ENCODE measurements around the gene TAMALIN.

Gene TAMALIN

GRCh38 chr12:52029685-52030084 is 22.9 kb downstream of the TAMALIN start:
- H3K4me3 ChIP-seq (ENCODE audit: low read depth, low read length), result no peak overlapping the region
- TF ChIP-seq CTCF (IDR thresholded peaks at IDR 0.05; ENCODE audit: borderline replicate concordance, insufficient read depth, low read depth, low read length), result no peak

GRCh38 chr12:52032446-52032803 is 25.7 kb downstream of the TAMALIN start:
- no peak for TF ChIP-seq CTCF (IDR thresholded peaks at IDR 0.05; ENCODE audit: borderline replicate concordance, insufficient read depth, low read depth, low read length)
- H3K4me3 ChIP-seq (ENCODE audit: low read depth, low read length), result no peak overlapping the region

- peak overlapping the region; percentile 28 for H3K4me3 ChIP-seq (ENCODE audit: low read depth, low read length)
- TF ChIP-seq CTCF (IDR thresholded peaks at IDR 0.05; ENCODE audit: borderline replicate concordance, insufficient read depth, low read depth, low read length), result no peak
Measured at GRCh38 chr12:52032804-52033445, 26.2 kb downstream of the TAMALIN start.

- TF ChIP-seq CTCF (IDR thresholded peaks at IDR 0.05; ENCODE audit: borderline replicate concordance, insufficient read depth, low read depth, low read length), result no peak
- peak overlapping the region; percentile 28 for H3K4me3 ChIP-seq (ENCODE audit: low read depth, low read length)
Measured at GRCh38 chr12:52033446-52034140, 26.8 kb downstream of the TAMALIN start.

GRCh38 chr12:52035190-52035589 is 28.4 kb downstream of the TAMALIN start:
- no peak for TF ChIP-seq CTCF (IDR thresholded peaks at IDR 0.05; ENCODE audit: borderline replicate concordance, insufficient read depth, low read depth, low read length)
- H3K4me3 ChIP-seq (ENCODE audit: low read depth, low read length), result no peak overlapping the region

- no peak for TF ChIP-seq CTCF (IDR thresholded peaks at IDR 0.05; ENCODE audit: borderline replicate concordance, insufficient read depth, low read depth, low read length)
- no peak overlapping the region for H3K4me3 ChIP-seq (ENCODE audit: low read depth, low read length)
Measured at GRCh38 chr12:52035926-52036325, 29.2 kb downstream of the TAMALIN start.

GRCh38 chr12:52036587-52037171 is 29.9 kb downstream of the TAMALIN start:
- no peak for TF ChIP-seq CTCF (IDR thresholded peaks at IDR 0.05; ENCODE audit: borderline replicate concordance, insufficient read depth, low read depth, low read length)
- H3K4me3 ChIP-seq (ENCODE audit: low read depth, low read length), result peak overlapping the region; percentile 36
